Measurements from ENCODE around the gene KIAA0930.

- TF ChIP-seq, protein P1, sequence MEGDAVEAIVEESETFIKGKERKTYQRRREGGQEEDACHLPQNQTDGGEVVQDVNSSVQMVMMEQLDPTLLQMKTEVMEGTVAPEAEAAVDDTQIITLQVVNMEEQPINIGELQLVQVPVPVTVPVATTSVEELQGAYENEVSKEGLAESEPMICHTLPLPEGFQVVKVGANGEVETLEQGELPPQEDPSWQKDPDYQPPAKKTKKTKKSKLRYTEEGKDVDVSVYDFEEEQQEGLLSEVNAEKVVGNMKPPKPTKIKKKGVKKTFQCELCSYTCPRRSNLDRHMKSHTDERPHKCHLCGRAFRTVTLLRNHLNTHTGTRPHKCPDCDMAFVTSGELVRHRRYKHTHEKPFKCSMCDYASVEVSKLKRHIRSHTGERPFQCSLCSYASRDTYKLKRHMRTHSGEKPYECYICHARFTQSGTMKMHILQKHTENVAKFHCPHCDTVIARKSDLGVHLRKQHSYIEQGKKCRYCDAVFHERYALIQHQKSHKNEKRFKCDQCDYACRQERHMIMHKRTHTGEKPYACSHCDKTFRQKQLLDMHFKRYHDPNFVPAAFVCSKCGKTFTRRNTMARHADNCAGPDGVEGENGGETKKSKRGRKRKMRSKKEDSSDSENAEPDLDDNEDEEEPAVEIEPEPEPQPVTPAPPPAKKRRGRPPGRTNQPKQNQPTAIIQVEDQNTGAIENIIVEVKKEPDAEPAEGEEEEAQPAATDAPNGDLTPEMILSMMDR (conservative IDR thresholded peaks at IDR 0.05; ENCODE audit: low read depth, low read length): no peak
- TF ChIP-seq EZH2 (IDR thresholded peaks at IDR 0.05; ENCODE audit: borderline replicate concordance, low read depth, low read length, poor library complexity, severe bottlenecking): no peak
These were observed 90.6 kb downstream of the KIAA0930 start for GRCh38 chr22:45150139-45150538.

All from A673 (cell line).